H1 (cell line): Measurements from ENCODE around the gene RALA. TPM values are rescaled to one million over a fixed set of nuclear protein-coding genes. Genes with fewer than 3 reads are reported as not detected.

Experiments used
- ASH2L ChIP-seq: fragments of 200-600, 300-600 bp; sonication (generic); IDR thresholded peaks from one replicate; pipeline ENCODE4 v1.7.1; 2017; ENCODE audit warnings: low read length
- EP300 ChIP-seq, 2 experiments: IDR thresholded peaks; 1 replicate in 1 of 2; 2 replicates in 1 of 2; pipeline ENCODE4 v1.6.1; 2011 to 2012; ENCODE audit warnings: low read depth in 2 of 2, low read length in 2 of 2, mild to moderate bottlenecking in 2 of 2, borderline replicate concordance in 1 of 2, inconsistent platforms in 1 of 2, moderate library complexity in 1 of 2
- EZH2 ChIP-seq: fragments of 200-600 bp; sonication (generic); IDR thresholded peaks from 2 replicates; pipeline ENCODE4 v1.7.1; 2012; ENCODE audit warnings: low read depth, mild to moderate bottlenecking, moderate library complexity, low read length, inconsistent platforms; ENCODE audit not compliant: severe bottlenecking
- HDAC2 ChIP-seq, 2 experiments: fragments of 300-600 bp in 1 of 2; sonication (generic) in 1 of 2; IDR thresholded peaks; 2 replicates each; pipeline ENCODE4 v1.6.1; 2011 to 2012; ENCODE audit warnings: low read depth in 2 of 2, low read length in 2 of 2, mild to moderate bottlenecking in 2 of 2, moderate library complexity in 2 of 2, borderline replicate concordance in 1 of 2, inconsistent platforms in 1 of 2
- NRF1 ChIP-seq: IDR thresholded peaks from 2 replicates; pipeline ENCODE4 v1.6.1; 2011; ENCODE audit warnings: mild to moderate bottlenecking, low read depth, low read length, improper control_type of control experiment
- RBBP5 ChIP-seq: IDR thresholded peaks from 2 replicates; pipeline ENCODE4 v1.7.1; 2012; ENCODE audit warnings: low read depth, mild to moderate bottlenecking, inconsistent platforms, low read length, moderate library complexity, borderline replicate concordance
- YY1 ChIP-seq: IDR thresholded peaks from 2 replicates; pipeline ENCODE4 v1.6.1; 2011; ENCODE audit warnings: low read depth, mild to moderate bottlenecking, low read length
- polyA plus RNA-seq, 7 experiments: library from polyadenylated mRNA; depleted of rRNA in 3 of 7; stranded (reverse) in 5 of 7; unstranded in 2 of 7; fragments of >200 nt in 5 of 7; fragments of 200-250 nt in 2 of 7; gene quantifications; 1 replicate in 5 of 7; 2 replicates in 1 of 7; 4 replicates in 1 of 7; pipeline versions ENCODE4 v1.2.1 to v1.2.3, GENCODE V29; 2011 to 2013; ENCODE audit warnings: missing spikeins in 2 of 7, mixed read lengths in 2 of 7
- total RNA-seq: library from RNA; stranded (reverse); fragmentation: NEBNext Ultra II Directional; extraction: Animal tissue kit (Norgen Biotek cat#: 25700); gene quantifications from 2 replicates; pipeline ENCODE4 v1.2.1, GENCODE V29; 2021
- TF ChIP-seq, protein P1 (sequence below): fragments of 300-600 bp; sonication (generic); IDR thresholded peaks from 2 replicates; pipeline ENCODE4 v1.7.1; 2012; ENCODE audit warnings: low read length, moderate library complexity, mild to moderate bottlenecking, inconsistent platforms; ENCODE audit not compliant: insufficient replicate concordance

The RALA gene
- total and polyA plus RNA-seq, 2 of the 8 experiments (the other 6 are each of a cell fraction or from before 2014, with no cell fraction given): 24.1 to 72.8 TPM

- TF ChIP-seq, protein P1, sequence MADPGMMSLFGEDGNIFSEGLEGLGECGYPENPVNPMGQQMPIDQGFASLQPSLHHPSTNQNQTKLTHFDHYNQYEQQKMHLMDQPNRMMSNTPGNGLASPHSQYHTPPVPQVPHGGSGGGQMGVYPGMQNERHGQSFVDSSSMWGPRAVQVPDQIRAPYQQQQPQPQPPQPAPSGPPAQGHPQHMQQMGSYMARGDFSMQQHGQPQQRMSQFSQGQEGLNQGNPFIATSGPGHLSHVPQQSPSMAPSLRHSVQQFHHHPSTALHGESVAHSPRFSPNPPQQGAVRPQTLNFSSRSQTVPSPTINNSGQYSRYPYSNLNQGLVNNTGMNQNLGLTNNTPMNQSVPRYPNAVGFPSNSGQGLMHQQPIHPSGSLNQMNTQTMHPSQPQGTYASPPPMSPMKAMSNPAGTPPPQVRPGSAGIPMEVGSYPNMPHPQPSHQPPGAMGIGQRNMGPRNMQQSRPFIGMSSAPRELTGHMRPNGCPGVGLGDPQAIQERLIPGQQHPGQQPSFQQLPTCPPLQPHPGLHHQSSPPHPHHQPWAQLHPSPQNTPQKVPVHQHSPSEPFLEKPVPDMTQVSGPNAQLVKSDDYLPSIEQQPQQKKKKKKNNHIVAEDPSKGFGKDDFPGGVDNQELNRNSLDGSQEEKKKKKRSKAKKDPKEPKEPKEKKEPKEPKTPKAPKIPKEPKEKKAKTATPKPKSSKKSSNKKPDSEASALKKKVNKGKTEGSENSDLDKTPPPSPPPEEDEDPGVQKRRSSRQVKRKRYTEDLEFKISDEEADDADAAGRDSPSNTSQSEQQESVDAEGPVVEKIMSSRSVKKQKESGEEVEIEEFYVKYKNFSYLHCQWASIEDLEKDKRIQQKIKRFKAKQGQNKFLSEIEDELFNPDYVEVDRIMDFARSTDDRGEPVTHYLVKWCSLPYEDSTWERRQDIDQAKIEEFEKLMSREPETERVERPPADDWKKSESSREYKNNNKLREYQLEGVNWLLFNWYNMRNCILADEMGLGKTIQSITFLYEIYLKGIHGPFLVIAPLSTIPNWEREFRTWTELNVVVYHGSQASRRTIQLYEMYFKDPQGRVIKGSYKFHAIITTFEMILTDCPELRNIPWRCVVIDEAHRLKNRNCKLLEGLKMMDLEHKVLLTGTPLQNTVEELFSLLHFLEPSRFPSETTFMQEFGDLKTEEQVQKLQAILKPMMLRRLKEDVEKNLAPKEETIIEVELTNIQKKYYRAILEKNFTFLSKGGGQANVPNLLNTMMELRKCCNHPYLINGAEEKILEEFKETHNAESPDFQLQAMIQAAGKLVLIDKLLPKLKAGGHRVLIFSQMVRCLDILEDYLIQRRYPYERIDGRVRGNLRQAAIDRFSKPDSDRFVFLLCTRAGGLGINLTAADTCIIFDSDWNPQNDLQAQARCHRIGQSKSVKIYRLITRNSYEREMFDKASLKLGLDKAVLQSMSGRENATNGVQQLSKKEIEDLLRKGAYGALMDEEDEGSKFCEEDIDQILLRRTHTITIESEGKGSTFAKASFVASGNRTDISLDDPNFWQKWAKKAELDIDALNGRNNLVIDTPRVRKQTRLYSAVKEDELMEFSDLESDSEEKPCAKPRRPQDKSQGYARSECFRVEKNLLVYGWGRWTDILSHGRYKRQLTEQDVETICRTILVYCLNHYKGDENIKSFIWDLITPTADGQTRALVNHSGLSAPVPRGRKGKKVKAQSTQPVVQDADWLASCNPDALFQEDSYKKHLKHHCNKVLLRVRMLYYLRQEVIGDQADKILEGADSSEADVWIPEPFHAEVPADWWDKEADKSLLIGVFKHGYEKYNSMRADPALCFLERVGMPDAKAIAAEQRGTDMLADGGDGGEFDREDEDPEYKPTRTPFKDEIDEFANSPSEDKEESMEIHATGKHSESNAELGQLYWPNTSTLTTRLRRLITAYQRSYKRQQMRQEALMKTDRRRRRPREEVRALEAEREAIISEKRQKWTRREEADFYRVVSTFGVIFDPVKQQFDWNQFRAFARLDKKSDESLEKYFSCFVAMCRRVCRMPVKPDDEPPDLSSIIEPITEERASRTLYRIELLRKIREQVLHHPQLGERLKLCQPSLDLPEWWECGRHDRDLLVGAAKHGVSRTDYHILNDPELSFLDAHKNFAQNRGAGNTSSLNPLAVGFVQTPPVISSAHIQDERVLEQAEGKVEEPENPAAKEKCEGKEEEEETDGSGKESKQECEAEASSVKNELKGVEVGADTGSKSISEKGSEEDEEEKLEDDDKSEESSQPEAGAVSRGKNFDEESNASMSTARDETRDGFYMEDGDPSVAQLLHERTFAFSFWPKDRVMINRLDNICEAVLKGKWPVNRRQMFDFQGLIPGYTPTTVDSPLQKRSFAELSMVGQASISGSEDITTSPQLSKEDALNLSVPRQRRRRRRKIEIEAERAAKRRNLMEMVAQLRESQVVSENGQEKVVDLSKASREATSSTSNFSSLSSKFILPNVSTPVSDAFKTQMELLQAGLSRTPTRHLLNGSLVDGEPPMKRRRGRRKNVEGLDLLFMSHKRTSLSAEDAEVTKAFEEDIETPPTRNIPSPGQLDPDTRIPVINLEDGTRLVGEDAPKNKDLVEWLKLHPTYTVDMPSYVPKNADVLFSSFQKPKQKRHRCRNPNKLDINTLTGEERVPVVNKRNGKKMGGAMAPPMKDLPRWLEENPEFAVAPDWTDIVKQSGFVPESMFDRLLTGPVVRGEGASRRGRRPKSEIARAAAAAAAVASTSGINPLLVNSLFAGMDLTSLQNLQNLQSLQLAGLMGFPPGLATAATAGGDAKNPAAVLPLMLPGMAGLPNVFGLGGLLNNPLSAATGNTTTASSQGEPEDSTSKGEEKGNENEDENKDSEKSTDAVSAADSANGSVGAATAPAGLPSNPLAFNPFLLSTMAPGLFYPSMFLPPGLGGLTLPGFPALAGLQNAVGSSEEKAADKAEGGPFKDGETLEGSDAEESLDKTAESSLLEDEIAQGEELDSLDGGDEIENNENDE: no peak
- TF ChIP-seq ASH2L (no peak), HDAC2 (IDR thresholded peaks at IDR 0.05; ENCODE audit: borderline replicate concordance in 1 of 2, low read depth in 2 of 2, low read length in 2 of 2) (no peak), EZH2 (no peak), RBBP5 (no peak), NRF1 (no peak), YY1 (no peak), EP300 (IDR thresholded peaks at IDR 0.05; ENCODE audit: borderline replicate concordance in 1 of 2, low read depth in 2 of 2, low read length in 2 of 2) (no peak)
Measured at GRCh38 chr7:39695852-39696586, 72.6 kb downstream of the RALA start (continued).
